Natural killer cell treated with Interleukin-12 subunit alpha and Interleukin-12 subunit beta and Interleukin-15 and Interleukin-18, amount 100 ng/mL, for 72 hours (primary cell): Measurements from ENCODE around the gene AP5B1. TPM values are rescaled to one million over a fixed set of nuclear protein-coding genes. Genes with fewer than 3 reads are reported as not detected.

Experiments used
- ATAC-seq, 2 donors: fragments of 150-1000 bp; cut with Tn5 transposase in 1 of 2; sonication (Bioruptor Pico), chemical (Tn5 transposase) in 1 of 2; 2 replicates each; pipeline ENCODE4 v1.10.0; 2021
- DNase-seq: peaks from one replicate; pipeline ENCODE4 v3.0.0; 2022; ENCODE audit warnings: low spot score
- H3K27ac Mint-ChIP-seq, 2 donors: 1 replicate in 1 of 2; 2 replicates in 1 of 2; pipeline ENCODE4 v1.8.0; 2022; ENCODE audit warnings: mixed read lengths in 2 of 2, mild to moderate bottlenecking in 1 of 2, moderate library complexity in 1 of 2
- H3K27me3 Mint-ChIP-seq, 2 donors: 1 replicate in 1 of 2; 2 replicates in 1 of 2; pipeline ENCODE4 v1.8.0; 2022; ENCODE audit warnings: mixed read lengths in 2 of 2
- H3K36me3 Mint-ChIP-seq: one replicate; pipeline ENCODE4 v1.8.0; 2022; ENCODE audit warnings: mixed read lengths
- H3K4me1 Mint-ChIP-seq, 2 donors: 1 replicate in 1 of 2; 2 replicates in 1 of 2; pipeline ENCODE4 v1.8.0; 2022; ENCODE audit warnings: low read depth in 2 of 2, mixed read lengths in 2 of 2, mild to moderate bottlenecking in 1 of 2
- H3K4me3 Mint-ChIP-seq: one replicate; pipeline ENCODE4 v1.8.0; 2022; ENCODE audit warnings: mixed read lengths
- H3K9me3 Mint-ChIP-seq: 2 replicates; pipeline ENCODE4 v1.8.0; 2022; ENCODE audit warnings: mixed read lengths
- total RNA-seq, 2 donors: library from RNA; stranded (reverse); gene quantifications; one replicate each; pipeline ENCODE4 v1.2.3, GENCODE V29; 2022

Gene AP5B1
- total RNA-seq, 2 donors from 2014 or later = 15.8 to 25.4 TPM

- Mint-ChIP-seq H3K9me3 (no peaks in the 10 kb centered on the region), H3K4me1 (peaks cover 0 to 15% of the 10 kb centered on the region in 2 donors), H3K27ac (no peak overlapping the region), H3K27me3 (peaks cover 2 to 7% of the 10 kb centered on the region in 2 donors), H3K4me3 (no peak overlapping the region), H3K36me3 (no peaks in the 10 kb centered on the region)
- ATAC-seq (no peak), DNase-seq (no peak)
These were observed 13.0 kb upstream of the AP5B1 start for GRCh38 chr11:65793625-65794400.

GRCh38 chr11:65793144-65793581 is 12.4 kb upstream of the AP5B1 start:
- Mint-ChIP-seq H3K36me3 (no peaks in the 10 kb centered on the region), H3K27ac (peak overlapping the region in 1 of 2 donors; percentile 86), H3K4me3 (no peak overlapping the region), H3K9me3 (no peaks in the 10 kb centered on the region), H3K27me3 (peaks cover 0 to 11% of the 10 kb centered on the region in 2 donors), H3K4me1 (peaks cover 1 to 17% of the 10 kb centered on the region in 2 donors)
- ATAC-seq (no peak), DNase-seq (no peak)

GRCh38 chr11:65792456-65792855 is 11.7 kb upstream of the AP5B1 start:
- DNase-seq (no peak), ATAC-seq (no peak)
- no peak overlapping the region for H3K4me3 Mint-ChIP-seq
- H3K9me3 Mint-ChIP-seq = no peaks in the 10 kb centered on the region
- peaks cover 2 to 13% of the 10 kb centered on the region in 2 donors for H3K27me3 Mint-ChIP-seq
- peak overlapping the region in 1 of 2 donors; percentile 86 for H3K27ac Mint-ChIP-seq
- H3K36me3 Mint-ChIP-seq = no peaks in the 10 kb centered on the region
- peaks cover 4 to 20% of the 10 kb centered on the region in 2 donors for H3K4me1 Mint-ChIP-seq

GRCh38 chr11:65791719-65792213 is 11.0 kb upstream of the AP5B1 start:
- peak overlapping the region in 1 of 2 donors; percentile 86 for H3K27ac Mint-ChIP-seq
- H3K27me3 Mint-ChIP-seq = peaks cover 2 to 13% of the 10 kb centered on the region in 2 donors
- H3K36me3 Mint-ChIP-seq = no peaks in the 10 kb centered on the region
- peak; percentile 90 for DNase-seq
- peak; percentile 94 to 95 for ATAC-seq
- H3K4me1 Mint-ChIP-seq = peaks cover 4 to 23% of the 10 kb centered on the region in 2 donors
- H3K4me3 Mint-ChIP-seq = no peak overlapping the region
- no peaks in the 10 kb centered on the region for H3K9me3 Mint-ChIP-seq

- no peak overlapping the region for H3K4me3 Mint-ChIP-seq
- H3K4me1 Mint-ChIP-seq = peaks cover 4 to 23% of the 10 kb centered on the region in 2 donors
- H3K9me3 Mint-ChIP-seq = no peaks in the 10 kb centered on the region
- H3K27me3 Mint-ChIP-seq = peaks cover 2 to 13% of the 10 kb centered on the region in 2 donors
- H3K27ac Mint-ChIP-seq = peak overlapping the region in 1 of 2 donors; percentile 86
- ATAC-seq (no peak), DNase-seq (no peak)
- no peaks in the 10 kb centered on the region for H3K36me3 Mint-ChIP-seq
These were observed 10.3 kb upstream of the AP5B1 start for GRCh38 chr11:65790902-65791650.

- no peak for DNase-seq
- peaks cover 11 to 30% of the 10 kb centered on the region in 2 donors for H3K4me1 Mint-ChIP-seq
- H3K4me3 Mint-ChIP-seq = no peak overlapping the region
- H3K27me3 Mint-ChIP-seq = peaks cover 10 to 20% of the 10 kb centered on the region in 2 donors
- no peaks in the 10 kb centered on the region for H3K36me3 Mint-ChIP-seq
- ATAC-seq = no peak
- H3K27ac Mint-ChIP-seq = peak overlapping the region; percentile 11 to 86
- no peaks in the 10 kb centered on the region for H3K9me3 Mint-ChIP-seq
These were observed 9.5 kb upstream of the AP5B1 start for GRCh38 chr11:65790104-65790901.

GRCh38 chr11:65789230-65790103 is 8.7 kb upstream of the AP5B1 start:
- Mint-ChIP-seq H3K36me3 (no peaks in the 10 kb centered on the region), H3K4me1 (peaks cover 11 to 32% of the 10 kb centered on the region in 2 donors), H3K9me3 (no peaks in the 10 kb centered on the region), H3K27ac (no peak overlapping the region), H3K27me3 (peaks cover 13 to 28% of the 10 kb centered on the region in 2 donors), H3K4me3 (no peak overlapping the region)
- no peak for DNase-seq
- no peak for ATAC-seq

GRCh38 chr11:65788821-65789220 is 8.0 kb upstream of the AP5B1 start:
- peaks cover 16 to 33% of the 10 kb centered on the region in 2 donors for H3K27me3 Mint-ChIP-seq
- DNase-seq (no peak), ATAC-seq (no peak)
- no peak overlapping the region for H3K4me3 Mint-ChIP-seq
- H3K4me1 Mint-ChIP-seq = peaks cover 11 to 32% of the 10 kb centered on the region in 2 donors
- H3K36me3 Mint-ChIP-seq = no peaks in the 10 kb centered on the region
- no peak overlapping the region for H3K27ac Mint-ChIP-seq
- no peaks in the 10 kb centered on the region for H3K9me3 Mint-ChIP-seq

GRCh38 chr11:65787649-65788622 is 7.2 kb upstream of the AP5B1 start:
- peaks cover 19 to 33% of the 10 kb centered on the region in 2 donors for H3K27me3 Mint-ChIP-seq
- H3K27ac Mint-ChIP-seq = no peak overlapping the region
- peak overlapping the region; percentile 59 for H3K4me3 Mint-ChIP-seq
- DNase-seq (no peak), ATAC-seq (no peak)
- H3K9me3 Mint-ChIP-seq = no peaks in the 10 kb centered on the region
- no peaks in the 10 kb centered on the region for H3K36me3 Mint-ChIP-seq
- H3K4me1 Mint-ChIP-seq = peaks cover 11 to 32% of the 10 kb centered on the region in 2 donors

GRCh38 chr11:65786786-65787636 is 6.2 kb upstream of the AP5B1 start, which contains the start of gene OVOL1:
OVOL1 (plus strand) TSS chr11:65787063; CDS start chr11:65787374, 311 bp downstream.
- Mint-ChIP-seq H3K9me3 (no peaks in the 10 kb centered on the region), H3K4me1 (peaks cover 11 to 30% of the 10 kb centered on the region in 2 donors), H3K36me3 (no peaks in the 10 kb centered on the region), H3K27me3 (peaks cover 20 to 33% of the 10 kb centered on the region in 2 donors), H3K4me3 (peak within 1 kb of the TSS; percentile 59), H3K27ac (peak within 1 kb of the TSS in 1 of 2 donors; percentile 33)
- DNase-seq (no peak), ATAC-seq (no peak)
